Measurements from ENCODE around the gene ACP6. TPM values are rescaled to one million over a fixed set of nuclear protein-coding genes. Genes with fewer than 3 reads are reported as not detected.
A peak's percentile ranks its signal among the peaks of the same experiment; 100 is the strongest.

Gene ACP6
- total RNA-seq, 1 experiment from 2014 or later, result 31.5 TPM

DNA sequence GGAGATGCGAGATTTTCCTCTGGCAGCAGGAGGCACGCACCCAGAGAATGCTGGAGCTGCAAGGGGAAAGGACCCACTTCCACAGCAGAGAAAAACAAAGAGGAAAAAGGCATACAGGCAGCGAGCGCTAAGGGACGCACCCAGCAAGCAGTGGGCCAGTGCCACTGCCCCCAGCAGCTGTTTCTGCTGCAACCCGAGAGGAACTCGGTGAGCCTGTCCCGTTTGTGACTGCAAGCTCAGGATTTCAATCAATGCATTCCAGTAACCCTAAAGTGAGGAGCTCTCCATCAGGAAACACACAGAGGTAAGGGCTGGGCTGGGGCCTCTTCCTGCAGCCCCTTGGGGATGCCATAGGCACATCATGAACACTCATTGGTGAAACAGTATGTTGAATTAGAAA lies 58.7 kb downstream of the ACP6 start:
- no peak; the same call in 1 of the 2 replicates for ATAC-seq
- no peak overlapping the region for H3K4me3 Mint-ChIP-seq
- H3K9me3 Mint-ChIP-seq, result no peaks in the 10 kb centered on the region
- peaks cover 12% of the 10 kb centered on the region for H3K4me1 Mint-ChIP-seq
- H3K36me3 Mint-ChIP-seq, result peaks cover 62% of the 10 kb centered on the region
- no peaks in the 10 kb centered on the region for H3K27me3 Mint-ChIP-seq (ENCODE audit: low read depth)
- POLR2A ChIA-PET, result interaction anchor here (2.0 kb wide), 1 partner anchor 12 kb away, joined by 7 read pairs; no protein-coding TSS in a partner anchor
- CTCF ChIA-PET, result interaction anchor here (0.9 to 1.8 kb wide), 5 partner anchors 15 to 281 kb away, joined by 3 to 7 read pairs (median 3); no protein-coding TSS in a partner anchor
- no peak for DNase-seq (ENCODE audit: low spot score)
- no peak overlapping the region for H3K27ac Mint-ChIP-seq
- no peak for TF ChIP-seq NR1H2 (CRISPR knock-in tag; IDR thresholded peaks at IDR 0.05)
- no peak for TF ChIP-seq ZNF263 (CRISPR knock-in tag; IDR thresholded peaks at IDR 0.05; ENCODE audit: low read depth)
- TF ChIP-seq, protein P1, sequence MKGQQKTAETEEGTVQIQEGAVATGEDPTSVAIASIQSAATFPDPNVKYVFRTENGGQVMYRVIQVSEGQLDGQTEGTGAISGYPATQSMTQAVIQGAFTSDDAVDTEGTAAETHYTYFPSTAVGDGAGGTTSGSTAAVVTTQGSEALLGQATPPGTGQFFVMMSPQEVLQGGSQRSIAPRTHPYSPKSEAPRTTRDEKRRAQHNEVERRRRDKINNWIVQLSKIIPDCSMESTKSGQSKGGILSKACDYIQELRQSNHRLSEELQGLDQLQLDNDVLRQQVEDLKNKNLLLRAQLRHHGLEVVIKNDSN (CRISPR knock-in tag; IDR thresholded peaks at IDR 0.05), result no peak
- TF ChIP-seq, protein P2, sequence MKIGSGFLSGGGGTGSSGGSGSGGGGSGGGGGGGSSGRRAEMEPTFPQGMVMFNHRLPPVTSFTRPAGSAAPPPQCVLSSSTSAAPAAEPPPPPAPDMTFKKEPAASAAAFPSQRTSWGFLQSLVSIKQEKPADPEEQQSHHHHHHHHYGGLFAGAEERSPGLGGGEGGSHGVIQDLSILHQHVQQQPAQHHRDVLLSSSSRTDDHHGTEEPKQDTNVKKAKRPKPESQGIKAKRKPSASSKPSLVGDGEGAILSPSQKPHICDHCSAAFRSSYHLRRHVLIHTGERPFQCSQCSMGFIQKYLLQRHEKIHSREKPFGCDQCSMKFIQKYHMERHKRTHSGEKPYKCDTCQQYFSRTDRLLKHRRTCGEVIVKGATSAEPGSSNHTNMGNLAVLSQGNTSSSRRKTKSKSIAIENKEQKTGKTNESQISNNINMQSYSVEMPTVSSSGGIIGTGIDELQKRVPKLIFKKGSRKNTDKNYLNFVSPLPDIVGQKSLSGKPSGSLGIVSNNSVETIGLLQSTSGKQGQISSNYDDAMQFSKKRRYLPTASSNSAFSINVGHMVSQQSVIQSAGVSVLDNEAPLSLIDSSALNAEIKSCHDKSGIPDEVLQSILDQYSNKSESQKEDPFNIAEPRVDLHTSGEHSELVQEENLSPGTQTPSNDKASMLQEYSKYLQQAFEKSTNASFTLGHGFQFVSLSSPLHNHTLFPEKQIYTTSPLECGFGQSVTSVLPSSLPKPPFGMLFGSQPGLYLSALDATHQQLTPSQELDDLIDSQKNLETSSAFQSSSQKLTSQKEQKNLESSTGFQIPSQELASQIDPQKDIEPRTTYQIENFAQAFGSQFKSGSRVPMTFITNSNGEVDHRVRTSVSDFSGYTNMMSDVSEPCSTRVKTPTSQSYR (CRISPR knock-in tag; IDR thresholded peaks at IDR 0.05), result no peak
- no peak for TF ChIP-seq TP53 (CRISPR knock-in tag; IDR thresholded peaks at IDR 0.05)
- TF ChIP-seq RORB (CRISPR knock-in tag; IDR thresholded peaks at IDR 0.05), result no peak
- no peak for TF ChIP-seq GTF2I (CRISPR knock-in tag; conservative IDR thresholded peaks at IDR 0.05)
- TF ChIP-seq, protein P3, sequence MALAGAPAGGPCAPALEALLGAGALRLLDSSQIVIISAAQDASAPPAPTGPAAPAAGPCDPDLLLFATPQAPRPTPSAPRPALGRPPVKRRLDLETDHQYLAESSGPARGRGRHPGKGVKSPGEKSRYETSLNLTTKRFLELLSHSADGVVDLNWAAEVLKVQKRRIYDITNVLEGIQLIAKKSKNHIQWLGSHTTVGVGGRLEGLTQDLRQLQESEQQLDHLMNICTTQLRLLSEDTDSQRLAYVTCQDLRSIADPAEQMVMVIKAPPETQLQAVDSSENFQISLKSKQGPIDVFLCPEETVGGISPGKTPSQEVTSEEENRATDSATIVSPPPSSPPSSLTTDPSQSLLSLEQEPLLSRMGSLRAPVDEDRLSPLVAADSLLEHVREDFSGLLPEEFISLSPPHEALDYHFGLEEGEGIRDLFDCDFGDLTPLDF (CRISPR knock-in tag; IDR thresholded peaks at IDR 0.05), result no peak
- TF ChIP-seq, protein P4, sequence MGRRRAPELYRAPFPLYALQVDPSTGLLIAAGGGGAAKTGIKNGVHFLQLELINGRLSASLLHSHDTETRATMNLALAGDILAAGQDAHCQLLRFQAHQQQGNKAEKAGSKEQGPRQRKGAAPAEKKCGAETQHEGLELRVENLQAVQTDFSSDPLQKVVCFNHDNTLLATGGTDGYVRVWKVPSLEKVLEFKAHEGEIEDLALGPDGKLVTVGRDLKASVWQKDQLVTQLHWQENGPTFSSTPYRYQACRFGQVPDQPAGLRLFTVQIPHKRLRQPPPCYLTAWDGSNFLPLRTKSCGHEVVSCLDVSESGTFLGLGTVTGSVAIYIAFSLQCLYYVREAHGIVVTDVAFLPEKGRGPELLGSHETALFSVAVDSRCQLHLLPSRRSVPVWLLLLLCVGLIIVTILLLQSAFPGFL (CRISPR knock-in tag; IDR thresholded peaks at IDR 0.05; ENCODE audit: borderline replicate concordance), result no peak
- no peak for TF ChIP-seq SMAD3 (CRISPR knock-in tag; IDR thresholded peaks at IDR 0.05; ENCODE audit: borderline replicate concordance)
- TF ChIP-seq, protein P5, sequence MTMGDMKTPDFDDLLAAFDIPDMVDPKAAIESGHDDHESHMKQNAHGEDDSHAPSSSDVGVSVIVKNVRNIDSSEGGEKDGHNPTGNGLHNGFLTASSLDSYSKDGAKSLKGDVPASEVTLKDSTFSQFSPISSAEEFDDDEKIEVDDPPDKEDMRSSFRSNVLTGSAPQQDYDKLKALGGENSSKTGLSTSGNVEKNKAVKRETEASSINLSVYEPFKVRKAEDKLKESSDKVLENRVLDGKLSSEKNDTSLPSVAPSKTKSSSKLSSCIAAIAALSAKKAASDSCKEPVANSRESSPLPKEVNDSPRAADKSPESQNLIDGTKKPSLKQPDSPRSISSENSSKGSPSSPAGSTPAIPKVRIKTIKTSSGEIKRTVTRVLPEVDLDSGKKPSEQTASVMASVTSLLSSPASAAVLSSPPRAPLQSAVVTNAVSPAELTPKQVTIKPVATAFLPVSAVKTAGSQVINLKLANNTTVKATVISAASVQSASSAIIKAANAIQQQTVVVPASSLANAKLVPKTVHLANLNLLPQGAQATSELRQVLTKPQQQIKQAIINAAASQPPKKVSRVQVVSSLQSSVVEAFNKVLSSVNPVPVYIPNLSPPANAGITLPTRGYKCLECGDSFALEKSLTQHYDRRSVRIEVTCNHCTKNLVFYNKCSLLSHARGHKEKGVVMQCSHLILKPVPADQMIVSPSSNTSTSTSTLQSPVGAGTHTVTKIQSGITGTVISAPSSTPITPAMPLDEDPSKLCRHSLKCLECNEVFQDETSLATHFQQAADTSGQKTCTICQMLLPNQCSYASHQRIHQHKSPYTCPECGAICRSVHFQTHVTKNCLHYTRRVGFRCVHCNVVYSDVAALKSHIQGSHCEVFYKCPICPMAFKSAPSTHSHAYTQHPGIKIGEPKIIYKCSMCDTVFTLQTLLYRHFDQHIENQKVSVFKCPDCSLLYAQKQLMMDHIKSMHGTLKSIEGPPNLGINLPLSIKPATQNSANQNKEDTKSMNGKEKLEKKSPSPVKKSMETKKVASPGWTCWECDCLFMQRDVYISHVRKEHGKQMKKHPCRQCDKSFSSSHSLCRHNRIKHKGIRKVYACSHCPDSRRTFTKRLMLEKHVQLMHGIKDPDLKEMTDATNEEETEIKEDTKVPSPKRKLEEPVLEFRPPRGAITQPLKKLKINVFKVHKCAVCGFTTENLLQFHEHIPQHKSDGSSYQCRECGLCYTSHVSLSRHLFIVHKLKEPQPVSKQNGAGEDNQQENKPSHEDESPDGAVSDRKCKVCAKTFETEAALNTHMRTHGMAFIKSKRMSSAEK (CRISPR knock-in tag; IDR thresholded peaks at IDR 0.05; ENCODE audit: borderline replicate concordance), result no peak

DNA sequence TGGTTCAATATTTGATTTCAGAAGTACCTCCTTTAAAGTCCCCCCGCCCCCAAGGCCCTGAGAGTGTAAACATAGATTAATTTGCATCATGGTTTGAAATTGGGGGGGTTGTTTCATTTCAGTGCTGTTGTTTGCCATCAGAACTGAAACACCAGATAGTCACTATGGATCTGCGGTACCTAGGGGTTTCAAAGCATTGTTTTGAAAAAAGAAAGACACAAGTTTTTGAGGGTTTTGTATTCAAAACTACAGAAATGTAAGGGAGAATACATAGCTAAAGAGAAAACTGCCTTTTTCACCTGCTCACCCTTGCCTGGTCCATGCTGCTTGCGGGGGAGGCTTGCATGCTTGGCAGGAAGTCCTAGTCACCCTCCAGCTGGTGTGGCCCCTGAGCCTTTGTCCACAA lies 59.3 kb downstream of the ACP6 start:
- ATAC-seq, result peak; percentile 30; the same call in 1 of the 2 replicates
- H3K27ac Mint-ChIP-seq, result no peak overlapping the region
- CTCF ChIA-PET, result interaction anchor here (0.8 to 1.8 kb wide), 6 partner anchors 16 to 282 kb away, joined by 3 to 7 read pairs (median 4); no protein-coding TSS in a partner anchor
- POLR2A ChIA-PET, result interaction anchor here (2.0 kb wide), 1 partner anchor 12 kb away, joined by 7 read pairs; no protein-coding TSS in a partner anchor
- TF ChIP-seq ESRRA (CRISPR knock-in tag; IDR thresholded peaks at IDR 0.05; ENCODE audit: borderline replicate concordance) (no peak), ZNF317 (CRISPR knock-in tag; IDR thresholded peaks at IDR 0.05; ENCODE audit: borderline replicate concordance, low read depth) (no peak), JAZF1 (CRISPR knock-in tag; IDR thresholded peaks at IDR 0.05) (no peak)
- TF ChIP-seq, protein P6, sequence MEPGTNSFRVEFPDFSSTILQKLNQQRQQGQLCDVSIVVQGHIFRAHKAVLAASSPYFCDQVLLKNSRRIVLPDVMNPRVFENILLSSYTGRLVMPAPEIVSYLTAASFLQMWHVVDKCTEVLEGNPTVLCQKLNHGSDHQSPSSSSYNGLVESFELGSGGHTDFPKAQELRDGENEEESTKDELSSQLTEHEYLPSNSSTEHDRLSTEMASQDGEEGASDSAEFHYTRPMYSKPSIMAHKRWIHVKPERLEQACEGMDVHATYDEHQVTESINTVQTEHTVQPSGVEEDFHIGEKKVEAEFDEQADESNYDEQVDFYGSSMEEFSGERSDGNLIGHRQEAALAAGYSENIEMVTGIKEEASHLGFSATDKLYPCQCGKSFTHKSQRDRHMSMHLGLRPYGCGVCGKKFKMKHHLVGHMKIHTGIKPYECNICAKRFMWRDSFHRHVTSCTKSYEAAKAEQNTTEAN (CRISPR knock-in tag; IDR thresholded peaks at IDR 0.05), result no peak
- H3K4me1 Mint-ChIP-seq, result peaks cover 12% of the 10 kb centered on the region
- no peak for DNase-seq (ENCODE audit: low spot score)
- peaks cover 65% of the 10 kb centered on the region for H3K36me3 Mint-ChIP-seq
- H3K4me3 Mint-ChIP-seq, result no peak overlapping the region
- H3K27me3 Mint-ChIP-seq (ENCODE audit: low read depth), result no peaks in the 10 kb centered on the region
- H3K9me3 Mint-ChIP-seq, result no peaks in the 10 kb centered on the region

All from WTC11 (cell line).